Smooth muscle cell (in vitro differentiated cells): ENCODE data around the gene NEURL1. TPM values are rescaled to one million over a fixed set of nuclear protein-coding genes. Genes with fewer than 3 reads are reported as not detected.
A peak's percentile ranks its signal among the peaks of the same experiment; 100 is the strongest.

Experiments used
- DNase-seq: peaks from one replicate; lab custom pipeline; 2025; ENCODE audit not compliant: unreplicated experiment; lab: John Stamatoyannopoulos, UW
- H2AFZ ChIP-seq: fragments of 200-600 bp; sonication (generic); 2 replicates; pipeline ENCODE4 v1.6.0; 2016; ENCODE audit warnings: antibody characterized with exemption, low read depth, mild to moderate bottlenecking
- H3F3A ChIP-seq: fragments of 200-600 bp; sonication (generic); 2 replicates; pipeline ENCODE4 v1.6.0; 2017; ENCODE audit warnings: antibody characterized with exemption, low read depth
- H3K27ac ChIP-seq: fragments of 200-600 bp; sonication (generic); 2 replicates; pipeline ENCODE4 v1.5.1; 2016; ENCODE audit warnings: low read depth, mild to moderate bottlenecking
- H3K27me3 ChIP-seq: fragments of 200-600 bp; sonication (generic); 2 replicates; pipeline ENCODE4 v1.6.1; 2016; ENCODE audit warnings: low read depth, mild to moderate bottlenecking
- H3K36me3 ChIP-seq: fragments of 200-600 bp; sonication (generic); 2 replicates; pipeline ENCODE4 v1.5.1; 2016; ENCODE audit warnings: low read depth
- H3K4me1 ChIP-seq: fragments of 200-600 bp; sonication (generic); 2 replicates; pipeline ENCODE4 v1.5.1; 2016; ENCODE audit warnings: low read depth
- H3K4me2 ChIP-seq: fragments of 200-600 bp; sonication (generic); 2 replicates; pipeline ENCODE4 v1.6.0; 2016; ENCODE audit warnings: mild to moderate bottlenecking
- H3K4me3 ChIP-seq: fragments of 200-600 bp; sonication (generic); 2 replicates; pipeline ENCODE4 v1.5.1; 2016; ENCODE audit warnings: mild to moderate bottlenecking
- H3K79me2 ChIP-seq: fragments of 200-600 bp; sonication (generic); 2 replicates; pipeline ENCODE4 v1.6.0; 2016; ENCODE audit warnings: low read depth, mild to moderate bottlenecking
- H3K9ac ChIP-seq: fragments of 200-600 bp; sonication (generic); 2 replicates; pipeline ENCODE4 v1.6.0; 2016; ENCODE audit warnings: low read depth
- H3K9me3 ChIP-seq: fragments of 200-600 bp; sonication (generic); replicated peaks from 2 replicates; pipeline ENCODE4 v1.5.1; 2016; ENCODE audit warnings: low read depth
- H4K20me1 ChIP-seq: fragments of 200-600 bp; sonication (generic); 2 replicates; pipeline ENCODE4 v1.6.0; 2016; ENCODE audit warnings: low read depth
- WGBS: methylation state at CpG from one replicate; pipeline ENCODE4 v1.1.7; 2016; ENCODE audit warnings: low lambda C conversion rate; 5-methylcytosine and 5-hydroxymethylcytosine counted together
- polyA plus RNA-seq: library from polyadenylated mRNA; unstranded; fragments of >200 nt; fragmentation: Nextera tagmentation; extraction: Ambion mirVana; gene quantifications from 2 replicates; pipeline ENCODE4 v1.2.1, GENCODE V29; 2016
- total RNA-seq: library from RNA; depleted of rRNA; stranded (reverse); fragments of >200 nt; gene quantifications from 2 replicates; pipeline ENCODE4 v1.2.3, GENCODE V29; 2014
- TF ChIP-seq, protein P1 (sequence below): fragments of 200-600 bp; sonication (generic); IDR thresholded peaks from 2 replicates; pipeline ENCODE4 v1.5.1; 2017; ENCODE audit warnings: borderline replicate concordance, mild to moderate bottlenecking, antibody characterized with exemption; ENCODE audit not compliant: insufficient read depth, poor library complexity, severe bottlenecking

Gene NEURL1
- total and polyA plus RNA-seq, 2 experiments from 2014 or later, result 0.04 to 0.91 TPM

DNA sequence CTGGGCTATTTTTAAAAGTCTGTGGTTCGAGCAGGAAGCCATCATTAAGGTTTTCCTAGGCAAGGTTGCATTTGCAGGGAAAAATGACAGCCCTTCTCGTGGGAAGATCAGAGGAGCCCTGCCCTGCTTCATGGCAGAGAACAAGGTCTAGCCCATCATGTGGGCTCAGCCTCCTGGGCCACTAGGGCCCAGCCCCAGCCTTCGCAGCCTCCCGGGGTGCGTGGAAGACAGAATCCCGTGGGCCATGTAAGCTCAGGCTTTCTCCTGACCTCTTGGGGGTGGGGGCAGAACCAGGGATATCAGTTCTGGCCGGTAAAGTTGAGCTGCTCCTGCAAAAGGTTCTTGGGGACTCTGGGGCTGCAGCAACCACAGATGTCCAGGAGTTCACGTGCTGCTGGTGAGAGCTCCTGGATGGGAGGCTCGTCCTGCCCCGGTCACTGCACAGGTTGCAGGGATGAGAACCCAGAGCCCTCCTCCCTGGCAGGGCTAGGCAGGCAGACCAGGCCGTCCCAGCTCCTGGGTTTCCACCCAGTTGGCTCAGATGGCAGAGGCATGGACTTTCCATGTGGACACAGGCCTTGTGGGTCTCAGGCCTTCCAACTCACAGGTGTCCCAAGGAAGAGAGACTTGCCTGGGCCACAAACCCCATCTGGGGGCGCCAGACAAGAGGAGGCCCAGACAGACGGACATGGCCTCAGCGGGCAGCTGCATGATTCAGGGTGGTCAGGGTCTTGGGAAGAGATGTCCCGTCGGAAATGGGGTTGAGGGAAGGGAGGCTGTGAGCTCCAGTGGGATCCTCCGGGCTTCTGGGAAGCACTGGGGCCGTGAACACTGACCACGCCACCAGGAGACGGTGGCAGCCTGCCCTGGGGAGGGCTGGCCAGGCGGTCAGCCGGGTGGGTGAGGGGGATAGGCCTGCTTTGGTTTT is 126.2 kb downstream of the NEURL1 start:
- peaks cover 11% of the 10 kb centered on the region for H3K4me1 ChIP-seq
- peak overlapping the region; percentile 74 for H3K4me2 ChIP-seq
- H3K27ac ChIP-seq, result peak overlapping the region; percentile 78
- TF ChIP-seq, protein P1, sequence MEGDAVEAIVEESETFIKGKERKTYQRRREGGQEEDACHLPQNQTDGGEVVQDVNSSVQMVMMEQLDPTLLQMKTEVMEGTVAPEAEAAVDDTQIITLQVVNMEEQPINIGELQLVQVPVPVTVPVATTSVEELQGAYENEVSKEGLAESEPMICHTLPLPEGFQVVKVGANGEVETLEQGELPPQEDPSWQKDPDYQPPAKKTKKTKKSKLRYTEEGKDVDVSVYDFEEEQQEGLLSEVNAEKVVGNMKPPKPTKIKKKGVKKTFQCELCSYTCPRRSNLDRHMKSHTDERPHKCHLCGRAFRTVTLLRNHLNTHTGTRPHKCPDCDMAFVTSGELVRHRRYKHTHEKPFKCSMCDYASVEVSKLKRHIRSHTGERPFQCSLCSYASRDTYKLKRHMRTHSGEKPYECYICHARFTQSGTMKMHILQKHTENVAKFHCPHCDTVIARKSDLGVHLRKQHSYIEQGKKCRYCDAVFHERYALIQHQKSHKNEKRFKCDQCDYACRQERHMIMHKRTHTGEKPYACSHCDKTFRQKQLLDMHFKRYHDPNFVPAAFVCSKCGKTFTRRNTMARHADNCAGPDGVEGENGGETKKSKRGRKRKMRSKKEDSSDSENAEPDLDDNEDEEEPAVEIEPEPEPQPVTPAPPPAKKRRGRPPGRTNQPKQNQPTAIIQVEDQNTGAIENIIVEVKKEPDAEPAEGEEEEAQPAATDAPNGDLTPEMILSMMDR, result no peak
- peaks cover 3% of the 10 kb centered on the region for H4K20me1 ChIP-seq
- no peak for DNase-seq
- H3K79me2 ChIP-seq, result no peaks in the 10 kb centered on the region
- peaks cover 11% of the 10 kb centered on the region for H3F3A ChIP-seq
- H2AFZ ChIP-seq, result no peak overlapping the region
- H3K27me3 ChIP-seq, result no peaks in the 10 kb centered on the region
- no peaks in the 10 kb centered on the region for H3K9me3 ChIP-seq
- H3K36me3 ChIP-seq, result peaks cover 7% of the 10 kb centered on the region
- 79% methylated on average over 22 of the region's 22 CpGs for WGBS
- no peak overlapping the region for H3K9ac ChIP-seq
- H3K4me3 ChIP-seq, result no peak overlapping the region

DNA sequence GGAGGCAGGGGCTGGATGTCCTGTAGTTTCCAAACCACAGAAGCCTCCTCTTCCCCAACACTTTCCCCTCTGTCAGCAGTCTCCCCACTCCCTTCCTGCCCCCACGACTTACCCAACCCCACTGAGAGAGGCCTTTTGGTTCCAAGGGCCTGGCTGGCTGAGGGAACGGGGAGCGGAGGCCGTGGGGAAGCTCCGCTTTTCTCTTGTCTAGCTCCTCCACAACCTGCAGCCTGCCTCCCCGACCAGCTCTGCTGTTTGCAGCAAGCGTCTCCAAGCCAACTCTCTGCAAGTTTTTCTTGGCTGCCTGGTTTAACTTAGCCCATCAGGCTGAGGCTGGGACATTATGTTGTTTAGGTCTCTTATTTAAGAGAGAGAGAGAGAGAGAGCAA is 126.8 kb downstream of the NEURL1 start:
- Histone ChIP-seq H3K9ac (peak overlapping the region; percentile 22), H3K9me3 (no peaks in the 10 kb centered on the region), H3F3A (peaks cover 11% of the 10 kb centered on the region), H3K4me3 (no peak overlapping the region), H3K27ac (peak overlapping the region; percentile 78), H3K4me1 (peaks cover 6% of the 10 kb centered on the region), H3K4me2 (no peak overlapping the region), H4K20me1 (peaks cover 9% of the 10 kb centered on the region), H3K27me3 (no peaks in the 10 kb centered on the region), H3K36me3 (peaks cover 7% of the 10 kb centered on the region), H3K79me2 (no peaks in the 10 kb centered on the region), H2AFZ (no peak overlapping the region)
- DNase-seq, result no peak
- WGBS, result 93% methylated on average over 6 of the region's 7 CpGs
- TF ChIP-seq, protein P1, result no peak

DNA sequence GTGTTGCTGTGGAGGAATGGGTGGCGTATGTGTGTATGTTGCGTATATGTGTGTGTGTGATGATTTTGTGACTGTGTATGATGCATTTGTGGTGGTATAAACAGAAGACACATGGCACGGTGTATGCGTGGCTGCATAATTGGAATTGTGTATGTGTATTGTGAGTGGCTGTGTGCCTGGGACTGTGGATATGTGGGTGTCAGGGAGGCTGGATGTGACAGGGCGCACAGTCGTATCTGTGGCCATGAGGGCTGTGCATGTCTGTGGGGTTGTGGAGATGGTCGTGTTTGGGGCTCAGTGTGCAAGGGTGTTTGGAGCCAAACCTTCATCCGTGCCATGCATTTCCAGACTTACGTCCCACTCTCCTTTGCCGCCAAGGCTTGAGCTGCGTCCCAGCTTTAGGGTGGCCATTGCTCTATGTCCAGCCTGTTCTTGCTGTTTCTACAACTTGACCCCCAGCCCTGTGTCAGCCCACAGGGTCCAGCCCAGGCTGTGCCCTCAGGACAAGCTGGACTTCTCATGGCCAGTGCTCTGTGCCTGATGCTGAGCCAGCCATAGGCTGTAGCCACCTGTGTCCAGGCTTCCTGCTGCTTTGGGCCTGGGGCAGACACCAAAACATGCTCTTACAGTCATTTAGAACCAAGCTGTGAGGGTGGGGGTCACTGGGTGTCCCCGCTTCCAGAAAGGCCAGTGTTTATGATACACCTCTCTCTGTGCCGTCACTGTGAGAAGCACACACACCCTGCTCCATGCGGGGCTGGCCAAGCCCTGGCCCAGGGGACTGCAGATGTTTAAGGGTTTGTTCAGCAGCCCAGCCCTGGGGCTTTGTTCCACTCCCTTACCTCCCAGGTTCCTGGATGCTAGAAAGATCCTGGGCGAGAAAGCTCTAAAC is 127.6 kb downstream of the NEURL1 start:
- Histone ChIP-seq H2AFZ (no peak overlapping the region), H3K9ac (peak overlapping the region; percentile 22), H3K9me3 (no peaks in the 10 kb centered on the region), H3K27ac (peak overlapping the region; percentile 78), H3K4me2 (no peak overlapping the region), H3K36me3 (peaks cover 7% of the 10 kb centered on the region), H3K27me3 (no peaks in the 10 kb centered on the region), H3K4me1 (peaks cover 6% of the 10 kb centered on the region), H3K79me2 (no peaks in the 10 kb centered on the region), H3F3A (peaks cover 11% of the 10 kb centered on the region), H3K4me3 (no peak overlapping the region), H4K20me1 (peaks cover 11% of the 10 kb centered on the region)
- no peak for DNase-seq
- TF ChIP-seq, protein P1, result no peak
- 91% methylated on average over 15 of the region's 15 CpGs for WGBS
